PC-3 (cell line): ENCODE data around the gene CPSF3. TPM values are rescaled to one million over a fixed set of nuclear protein-coding genes. Genes with fewer than 3 reads are reported as not detected.

Experiments used
- ATAC-seq: fragments of 200-7000 bp; cut with Tn5 transposase; 2 replicates; pipeline ENCODE4 v1.9.1; 2020; ENCODE audit warnings: mild to moderate bottlenecking, moderate library complexity
- BruUV-seq: library from RNA; stranded (reverse); fragments of 400-500 nt; replicated peaks from 2 replicates; lab custom pipeline; 2021; lab: Mats Ljungman, UMichigan
- CTCF ChIA-PET: fragments of 300-600 bp; sonication (Branson Sonifier 250); formaldehyde crosslinking; loops from one replicate; lab custom pipeline; 2022; ENCODE audit warnings: antibody characterized with exemption; lab: Charles Lee
- POLR2A ChIA-PET: fragments of 300-600 bp; sonication (Branson Sonifier 250); formaldehyde crosslinking; loops from one replicate; lab custom pipeline; 2022; ENCODE audit warnings: antibody characterized with exemption; ENCODE audit not compliant: unreplicated experiment; lab: Charles Lee
- DNase-seq: peaks from one replicate; pipeline ENCODE4 v3.0.0-alpha.2; 2015
- H2AFZ ChIP-seq: fragments of 300-600 bp; sonication (generic); 2 replicates; pipeline ENCODE4 v1.6.0; 2016; ENCODE audit warnings: antibody characterized with exemption, low read length
- H3F3A ChIP-seq: fragments of 300-600 bp; sonication (generic); one replicate; pipeline ENCODE4 v1.6.0; 2017; ENCODE audit warnings: antibody characterized with exemption, low read length, control low read depth, mild to moderate bottlenecking; ENCODE audit not compliant: unreplicated experiment
- H3K27ac ChIP-seq: fragments of 300-600 bp; sonication (generic); 2 replicates; pipeline ENCODE4 v1.5.1; 2016; ENCODE audit warnings: mild to moderate bottlenecking, low read length
- H3K27me3 ChIP-seq: fragments of 300-600 bp; sonication (generic); 2 replicates; pipeline ENCODE4 v1.6.1; 2016; ENCODE audit warnings: low read length, mixed read lengths
- H3K36me3 ChIP-seq: fragments of 300-600 bp; sonication (generic); 2 replicates; pipeline ENCODE4 v1.6.1; 2016; ENCODE audit warnings: low read depth, mixed run types, low read length, mixed read lengths
- H3K4me1 ChIP-seq: fragments of 300-600 bp; sonication (generic); 2 replicates; pipeline ENCODE4 v1.5.1; 2016; ENCODE audit warnings: low read length; ENCODE audit not compliant: insufficient read depth
- H3K4me2 ChIP-seq: fragments of 300-600 bp; sonication (generic); 2 replicates; pipeline ENCODE4 v1.6.0; 2016; ENCODE audit warnings: low read length
- H3K4me3 ChIP-seq: fragments of 300-600 bp; sonication (generic); 2 replicates; pipeline ENCODE4 v1.5.1; 2016; ENCODE audit warnings: mild to moderate bottlenecking, low read length, mixed read lengths
- H3K79me2 ChIP-seq: fragments of 300-600 bp; sonication (generic); 2 replicates; pipeline ENCODE4 v1.6.1; 2017; ENCODE audit warnings: low read length, mixed read lengths
- H3K9ac ChIP-seq: fragments of 300-600 bp; sonication (generic); 2 replicates; pipeline ENCODE4 v1.6.0; 2016; ENCODE audit warnings: mild to moderate bottlenecking, low read length
- H3K9me2 ChIP-seq: fragments of 300-600 bp; sonication (generic); replicated peaks from 2 replicates; pipeline ENCODE4 v1.6.1; 2016; ENCODE audit warnings: mixed run types, low read length, mixed read lengths
- H3K9me3 ChIP-seq: fragments of 300-600 bp; sonication (generic); 2 replicates; pipeline ENCODE4 v1.6.1; 2016; ENCODE audit warnings: low read length, mixed read lengths
- H4K20me1 ChIP-seq: fragments of 300-600 bp; sonication (generic); 2 replicates; pipeline ENCODE4 v1.6.1; 2016; ENCODE audit warnings: low read length, mixed read lengths
- CTCF ChIP-seq: fragments of 300-600 bp; sonication (generic); conservative IDR thresholded peaks from 2 replicates; pipeline ENCODE4 v1.5.1; 2017; ENCODE audit warnings: antibody characterized with exemption, low read depth, mild to moderate bottlenecking, low read length
- EZH2 ChIP-seq: fragments of 300-600 bp; sonication (generic); IDR thresholded peaks from one replicate; pipeline ENCODE4 v1.6.1; 2017; ENCODE audit warnings: antibody characterized with exemption, mild to moderate bottlenecking, low read length; ENCODE audit not compliant: unreplicated experiment
- EZH2phosphoT487 ChIP-seq: fragments of 300-600 bp; sonication (generic); IDR thresholded peaks from 2 replicates; pipeline ENCODE4 v1.6.1; 2018; ENCODE audit warnings: mild to moderate bottlenecking, antibody characterized with exemption, low read length, borderline replicate concordance
- intact Hi-C: fragments of 100-400 bp; cut with micrococcal nuclease; formaldehyde crosslinking; loops from 2 replicates; pipeline ENCODE4 v1.9.0; 2023
- total RNA-seq: library from RNA; depleted of rRNA; stranded (reverse); fragments of >200 nt; gene quantifications from 2 replicates; pipeline ENCODE4 v1.2.3, GENCODE V29; 2014

The CPSF3 gene
- total RNA-seq, 1 experiment from 2014 or later = 60.1 TPM

GRCh38 chr2:9401059-9401547 lies 22.4 kb upstream of the CPSF3 start:
- Histone ChIP-seq H3K4me2 (no peak overlapping the region), H3K27ac (no peak overlapping the region), H3K9me2 (no peaks in the 10 kb centered on the region), H3K4me1 (peaks cover 7% of the 10 kb centered on the region), H3K9me3 (no peaks in the 10 kb centered on the region), H3K4me3 (no peak overlapping the region), H3K9ac (no peak overlapping the region), H2AFZ (no peak overlapping the region), H3K79me2 (no peaks in the 10 kb centered on the region), H3K27me3 (no peaks in the 10 kb centered on the region), H3F3A (no peaks in the 10 kb centered on the region), H4K20me1 (0 out of 2 replicates have a peak, but pooled peaks cover 4% of the 10 kb centered on the region), H3K36me3 (peaks cover 24% of the 10 kb centered on the region)
- POLR2A ChIA-PET = no interaction called here
- intact Hi-C loops = no loop called here
- no peak for TF ChIP-seq EZH2phosphoT487
- TF ChIP-seq CTCF = no peak
- TF ChIP-seq EZH2 = no peak
- no TSS peak for BruUV-seq
- ATAC-seq (no peak), DNase-seq (no peak)
- CTCF ChIA-PET = no interaction called here

- no peak overlapping the region for H3K27ac ChIP-seq
- ATAC-seq = no peak
- POLR2A ChIA-PET = no interaction called here
These were observed 21.6 kb upstream of the CPSF3 start for GRCh38 chr2:9401646-9402371.

More at GRCh38 chr2:9401646-9402371, 21.6 kb upstream of the CPSF3 start:
- peaks cover 7% of the 10 kb centered on the region for H3K4me1 ChIP-seq
- no TSS peak for BruUV-seq
- H2AFZ ChIP-seq = no peak overlapping the region
- no peak overlapping the region for H3K4me3 ChIP-seq
- H3K36me3 ChIP-seq = peaks cover 28% of the 10 kb centered on the region
- H3K27me3 ChIP-seq = no peaks in the 10 kb centered on the region
- H3K9me3 ChIP-seq = no peaks in the 10 kb centered on the region
- TF ChIP-seq EZH2 (no peak), CTCF (no peak), EZH2phosphoT487 (no peak)
- no peaks in the 10 kb centered on the region for H3F3A ChIP-seq
- no peaks in the 10 kb centered on the region for H3K9me2 ChIP-seq
- CTCF ChIA-PET = no interaction called here
- DNase-seq = no peak
- H3K4me2 ChIP-seq = no peak overlapping the region
- intact Hi-C loops = no loop called here
- 0 out of 2 replicates have a peak, but pooled peaks cover 4% of the 10 kb centered on the region for H4K20me1 ChIP-seq
- no peaks in the 10 kb centered on the region for H3K79me2 ChIP-seq
- no peak overlapping the region for H3K9ac ChIP-seq
